SK-MEL-5 (cell line): ENCODE data around the gene TMEM52B. TPM values are rescaled to one million over a fixed set of nuclear protein-coding genes. Genes with fewer than 3 reads are reported as not detected.
"Not testable (repeated sequence)": the region's sequence is repeated elsewhere in the genome, so short reads cannot be mapped to it uniquely, and the experiment has no call there.

Source experiments
- DNase-seq: peaks from one replicate; pipeline ENCODE4 v3.0.0-alpha.2; 2016; ENCODE audit warnings: low read depth, low spot score
- in situ Hi-C: cut with HindIII; loops from 2 replicates; pipeline ENCODE4 v1.10.0; 2016; ENCODE audit warnings: low sequenced_read_pairs, high pct_unique_total_duplicates, low pct_unique_long_range_greater_than_20kb
- total RNA-seq: library from RNA; depleted of rRNA; stranded (reverse); fragments of >200 nt; shearing (Covaris generic); gene quantifications from 2 replicates; pipeline ENCODE4 v1.2.3, GENCODE V29; 2014; rRNA removed

The TMEM52B gene
- total RNA-seq, 1 experiment from 2014 or later = 0.08 TPM

GRCh38 chr12:10220398-10221077 is 41.7 kb downstream of the TMEM52B start:
- in situ Hi-C loops = no loop called here
- DNase-seq = no peak

DNA sequence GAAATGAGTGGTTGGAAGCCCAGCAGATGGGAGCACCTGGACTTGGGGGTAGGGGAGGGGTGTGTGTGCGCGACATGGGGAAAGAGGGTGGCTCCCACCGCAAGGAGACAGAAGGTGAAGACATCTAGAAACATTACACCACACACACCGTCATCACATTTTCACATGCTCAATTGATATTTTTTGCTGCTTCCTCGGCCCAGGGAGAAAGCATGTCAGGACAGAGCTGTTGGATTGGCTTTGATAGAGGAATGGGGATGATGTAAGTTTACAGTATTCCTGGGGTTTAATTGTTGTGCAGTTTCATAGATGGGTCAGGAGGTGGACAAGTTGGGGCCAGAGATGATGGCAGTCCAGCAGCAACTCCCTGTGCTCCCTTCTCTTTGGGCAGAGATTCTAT is 43.0 kb downstream of the TMEM52B start:
- DNase-seq = no peak
- in situ Hi-C loops = no loop called here

DNA sequence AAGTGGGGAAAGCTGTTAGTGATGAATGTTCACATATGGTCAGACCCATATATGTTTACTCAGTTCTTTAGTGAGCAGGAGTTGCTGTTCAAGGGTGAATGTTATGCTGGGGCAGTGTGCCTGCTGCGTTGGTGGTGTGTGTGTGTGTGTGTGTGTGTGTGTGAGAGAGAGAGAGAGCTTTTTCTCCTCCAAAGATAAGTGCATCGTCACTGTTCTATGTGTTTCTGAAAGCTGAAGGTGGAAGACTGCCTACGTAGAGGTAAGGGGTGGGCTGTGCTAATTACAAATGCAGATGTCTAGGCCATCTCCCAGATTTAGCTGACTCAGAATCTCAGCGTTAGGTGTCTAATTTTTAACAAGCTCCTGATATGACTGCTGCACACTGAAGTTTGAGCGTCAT is 44.4 kb downstream of the TMEM52B start:
- in situ Hi-C loops = no loop called here
- no peak for DNase-seq

DNA sequence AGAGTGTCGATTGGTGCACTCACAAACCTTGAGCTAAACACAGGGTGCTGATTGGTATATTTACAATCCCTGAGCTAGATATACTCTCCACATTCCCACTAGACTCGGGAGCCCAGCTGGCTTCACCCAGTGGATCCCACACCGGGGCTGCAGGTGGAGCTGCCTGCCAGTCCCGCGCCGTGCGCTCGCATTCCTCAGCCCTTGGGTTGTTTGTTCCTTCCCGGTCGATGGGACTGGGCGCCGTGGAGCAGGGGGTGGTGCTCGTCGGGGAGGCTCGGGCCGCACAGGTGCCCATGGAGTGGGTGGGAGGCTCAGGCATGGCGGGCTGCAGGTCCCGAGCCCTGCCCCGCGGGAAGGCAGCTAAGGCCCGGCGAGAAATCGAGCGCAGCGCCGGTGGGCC is 46.6 kb downstream of the TMEM52B start:
- DNase-seq, in situ Hi-C loops: not testable (repeated sequence)

GRCh38 chr12:10226086-10226485 is 47.3 kb downstream of the TMEM52B start:
- no peak for DNase-seq
- in situ Hi-C loops = no loop called here

DNA sequence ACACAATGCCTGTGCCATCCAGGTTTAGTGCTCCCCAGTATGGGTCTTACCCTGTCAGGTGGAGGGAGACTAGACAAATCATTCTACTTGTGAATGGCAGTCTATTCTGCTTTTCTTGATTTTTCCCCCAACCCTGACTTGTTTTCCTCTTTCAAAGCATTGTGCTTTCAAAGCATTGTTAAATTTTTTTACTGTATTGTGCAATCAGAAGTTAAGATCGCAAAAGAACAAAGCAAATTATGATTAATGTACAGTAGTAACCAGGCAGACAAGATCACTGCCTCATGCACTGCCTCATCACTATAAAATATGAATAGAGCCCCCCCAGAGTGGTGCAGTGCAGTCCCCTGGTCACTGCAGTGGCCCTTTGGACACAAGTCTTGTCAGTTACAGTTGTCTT is 47.9 kb downstream of the TMEM52B start:
- in situ Hi-C loops = no loop called here
- no peak for DNase-seq

- in situ Hi-C loops = no loop called here
- DNase-seq = no peak
Measured at GRCh38 chr12:10227648-10228047, 48.8 kb downstream of the TMEM52B start.

DNA sequence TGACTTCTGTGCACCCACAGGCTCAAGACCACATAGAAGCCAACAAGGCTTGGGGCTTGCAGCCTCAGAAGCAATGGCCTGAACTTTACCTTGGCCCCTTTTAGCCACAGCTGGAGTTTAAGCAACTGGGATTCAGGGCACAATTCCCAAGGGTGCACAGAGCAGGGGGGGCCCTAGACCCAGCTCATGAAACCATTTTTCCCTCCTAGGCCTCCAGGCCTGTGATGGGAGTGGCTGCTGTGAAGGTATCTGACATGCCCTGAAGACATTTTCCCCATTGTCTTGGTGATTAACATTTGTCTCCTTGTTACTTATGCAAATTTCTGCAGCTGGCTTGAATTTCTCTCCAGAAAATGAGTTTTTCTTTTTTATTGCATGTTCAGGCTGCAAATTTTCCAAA is 55.7 kb downstream of the TMEM52B start:
- no peak for DNase-seq
- in situ Hi-C loops = no loop called here

- in situ Hi-C loops = no loop called here
- DNase-seq = peak; percentile 67
Measured at GRCh38 chr12:10235761-10236631, 57.2 kb downstream of the TMEM52B start.

- in situ Hi-C loops = no loop called here
- no peak for DNase-seq
Measured at GRCh38 chr12:10236720-10237119, 57.9 kb downstream of the TMEM52B start.

DNA sequence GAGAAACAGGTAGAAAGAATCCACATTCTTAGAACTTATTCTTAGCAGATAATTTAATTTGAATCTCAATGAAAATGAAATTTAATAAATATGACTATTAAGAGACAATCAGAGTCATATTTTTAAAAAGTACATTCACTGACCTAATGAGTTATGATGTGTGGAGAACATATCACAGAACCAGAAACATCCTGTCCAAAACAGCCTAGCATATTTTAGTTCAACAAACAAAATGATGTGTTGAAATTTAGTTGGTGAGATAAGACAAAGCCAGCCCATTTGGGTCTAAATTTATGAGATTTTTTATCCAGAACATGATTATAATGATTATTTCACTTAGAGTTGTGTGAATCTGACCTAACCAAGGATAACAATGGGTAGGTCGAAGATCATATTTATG is 59.7 kb downstream of the TMEM52B start:
- DNase-seq = no peak
- in situ Hi-C loops = no loop called here

DNA sequence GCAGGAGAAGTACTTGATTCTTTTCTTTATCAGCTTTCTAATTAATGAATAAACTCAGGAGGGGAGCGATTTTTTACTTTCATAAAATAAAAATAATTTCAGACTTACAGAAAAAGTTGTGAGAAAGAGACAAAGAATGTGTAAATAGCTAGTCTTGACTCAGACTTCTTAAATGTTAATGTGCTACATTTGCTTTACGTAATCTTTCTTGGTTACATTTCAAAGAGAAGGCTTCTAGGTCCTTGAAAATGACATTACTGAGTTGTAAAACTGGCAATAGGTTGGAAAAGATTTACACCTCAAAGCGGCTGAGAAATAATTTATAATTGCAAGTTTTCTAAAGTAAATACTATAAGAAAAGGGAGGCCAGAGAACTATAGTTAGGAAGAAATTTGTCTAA is 62.5 kb downstream of the TMEM52B start:
- in situ Hi-C loops = no loop called here

More for the DNA sequence above, 62.5 kb downstream of the TMEM52B start:
- no peak for DNase-seq

Other genes with a start within 250 kb of the TMEM52B start
- gene CLEC2A, start 246.7 kb upstream of the TMEM52B start, total RNA-seq = not detected in 2 replicates
- gene CLEC12A, start 207.6 kb upstream of the TMEM52B start, total RNA-seq = not detected in 2 replicates
- gene CLEC1B, start 179.9 kb upstream of the TMEM52B start, total RNA-seq = not detected in 2 replicates
- gene CLEC12B, start 168.4 kb upstream of the TMEM52B start, total RNA-seq = 0.13 and 0.45 TPM in 2 replicates
- gene CLEC9A, start 148.3 kb upstream of the TMEM52B start, total RNA-seq = not detected in 2 replicates
- not detected in 2 replicates for gene CLEC1A, start 80.0 kb upstream of the TMEM52B start, total RNA-seq
- gene CLEC7A, start 48.8 kb upstream of the TMEM52B start, total RNA-seq = not detected in 2 replicates
- gene OLR1, start 6.9 kb upstream of the TMEM52B start, total RNA-seq = not detected in 2 replicates
- 57.2 and 63.2 TPM in 2 replicates for gene GABARAPL1, start 33.8 kb downstream of the TMEM52B start, total RNA-seq
- not detected in 2 replicates for gene KLRD1, start 128.8 kb downstream of the TMEM52B start, total RNA-seq
- 0.50 and 1.2 TPM in 2 replicates for gene KLRK1, start 211.0 kb downstream of the TMEM52B start, total RNA-seq
- 0.16 TPM in 1 of 2 replicates, not detected in the other for gene KLRC4, start 230.7 kb downstream of the TMEM52B start, total RNA-seq
- 0.66 and 1.7 TPM in 2 replicates for gene KLRC3, start 241.6 kb downstream of the TMEM52B start, total RNA-seq